Activated naive CD8-positive, alpha-beta T cell treated with anti-CD3 and anti-CD28 coated beads, Interleukin-2, amount 50 U/mL, for 24 hours (primary cell): ENCODE data around the gene SLC17A2.
A peak's percentile ranks its signal among the peaks of the same experiment; 100 is the strongest.

ENCODE experiments used
- ATAC-seq: fragments of 150-1000 bp; cut with Tn5 transposase; one replicate; pipeline ENCODE4 v1.10.0; 2021
- DNase-seq: peaks from one replicate; pipeline ENCODE4 v3.0.0; 2021
- H3K27ac Mint-ChIP-seq: one replicate; pipeline ENCODE4 v1.8.0; 2021; ENCODE audit warnings: mild to moderate bottlenecking, mixed read lengths
- H3K27me3 Mint-ChIP-seq: one replicate; pipeline ENCODE4 v1.8.0; 2021; ENCODE audit warnings: mixed read lengths
- H3K36me3 Mint-ChIP-seq: one replicate; pipeline ENCODE4 v1.8.0; 2021; ENCODE audit warnings: low read depth, mixed read lengths
- H3K4me1 Mint-ChIP-seq: one replicate; pipeline ENCODE4 v1.8.0; 2021; ENCODE audit warnings: mixed read lengths
- H3K4me3 Mint-ChIP-seq: one replicate; pipeline ENCODE4 v1.8.0; 2021; ENCODE audit warnings: mild to moderate bottlenecking, moderate library complexity, mixed read lengths
- H3K9me3 Mint-ChIP-seq: one replicate; pipeline ENCODE4 v1.8.0; 2021; ENCODE audit warnings: mixed read lengths

The SLC17A2 gene

GRCh38 chr6:25893778-25894177 lies 36.7 kb downstream of the SLC17A2 start:
- H3K27ac Mint-ChIP-seq, result no peak overlapping the region
- ATAC-seq (no peak), DNase-seq (no peak)
- no peak overlapping the region for H3K4me3 Mint-ChIP-seq
- no peaks in the 10 kb centered on the region for H3K9me3 Mint-ChIP-seq
- H3K36me3 Mint-ChIP-seq, result no peaks in the 10 kb centered on the region
- H3K4me1 Mint-ChIP-seq, result no peaks in the 10 kb centered on the region
- no peaks in the 10 kb centered on the region for H3K27me3 Mint-ChIP-seq

- Mint-ChIP-seq H3K4me1 (no peaks in the 10 kb centered on the region), H3K9me3 (no peaks in the 10 kb centered on the region)
- ATAC-seq, result no peak
These were observed 37.6 kb downstream of the SLC17A2 start for GRCh38 chr6:25892877-25893276.

GRCh38 chr6:25889877-25890853 lies 40.3 kb downstream of the SLC17A2 start:
- ATAC-seq, result no peak
- H3K4me1 Mint-ChIP-seq, result no peaks in the 10 kb centered on the region
- no peak overlapping the region for H3K27ac Mint-ChIP-seq
- H3K9me3 Mint-ChIP-seq, result no peaks in the 10 kb centered on the region
- H3K4me3 Mint-ChIP-seq, result no peak overlapping the region
- no peaks in the 10 kb centered on the region for H3K36me3 Mint-ChIP-seq
- H3K27me3 Mint-ChIP-seq, result no peaks in the 10 kb centered on the region
- DNase-seq, result no peak

More at GRCh38 chr6:25892877-25893276, 37.6 kb downstream of the SLC17A2 start:
- Mint-ChIP-seq H3K27me3 (no peaks in the 10 kb centered on the region), H3K36me3 (no peaks in the 10 kb centered on the region), H3K4me3 (no peak overlapping the region), H3K27ac (no peak overlapping the region)
- no peak for DNase-seq

- no peak overlapping the region for H3K27ac Mint-ChIP-seq
- H3K4me3 Mint-ChIP-seq, result no peak overlapping the region
- no peaks in the 10 kb centered on the region for H3K4me1 Mint-ChIP-seq
- ATAC-seq, result no peak
- DNase-seq, result no peak
- H3K36me3 Mint-ChIP-seq, result no peaks in the 10 kb centered on the region
- H3K27me3 Mint-ChIP-seq, result no peaks in the 10 kb centered on the region
- H3K9me3 Mint-ChIP-seq, result no peaks in the 10 kb centered on the region
These were observed 41.9 kb downstream of the SLC17A2 start for GRCh38 chr6:25888626-25889025.

- Mint-ChIP-seq H3K4me3 (no peak overlapping the region), H3K36me3 (no peaks in the 10 kb centered on the region), H3K4me1 (no peaks in the 10 kb centered on the region), H3K27me3 (no peaks in the 10 kb centered on the region), H3K27ac (no peak overlapping the region), H3K9me3 (no peaks in the 10 kb centered on the region)
- ATAC-seq (no peak), DNase-seq (no peak)
These were observed 44.4 kb downstream of the SLC17A2 start for GRCh38 chr6:25886066-25886465.

- DNase-seq, result no peak
- no peak overlapping the region for H3K27ac Mint-ChIP-seq
- no peak for ATAC-seq
- H3K27me3 Mint-ChIP-seq, result no peaks in the 10 kb centered on the region
- no peak overlapping the region for H3K4me3 Mint-ChIP-seq
- no peaks in the 10 kb centered on the region for H3K4me1 Mint-ChIP-seq
- H3K36me3 Mint-ChIP-seq, result no peaks in the 10 kb centered on the region
- no peaks in the 10 kb centered on the region for H3K9me3 Mint-ChIP-seq
These were observed 46.5 kb downstream of the SLC17A2 start for GRCh38 chr6:25883991-25884390.

GRCh38 chr6:25883536-25883935 lies 47.0 kb downstream of the SLC17A2 start:
- no peaks in the 10 kb centered on the region for H3K9me3 Mint-ChIP-seq
- no peak overlapping the region for H3K4me3 Mint-ChIP-seq
- no peak for DNase-seq
- no peaks in the 10 kb centered on the region for H3K4me1 Mint-ChIP-seq
- H3K27ac Mint-ChIP-seq, result no peak overlapping the region
- H3K36me3 Mint-ChIP-seq, result no peaks in the 10 kb centered on the region
- H3K27me3 Mint-ChIP-seq, result peaks cover 3% of the 10 kb centered on the region
- no peak for ATAC-seq

- peak overlapping the region; percentile 58 for H3K4me3 Mint-ChIP-seq
- H3K9me3 Mint-ChIP-seq, result no peaks in the 10 kb centered on the region
- H3K36me3 Mint-ChIP-seq, result no peaks in the 10 kb centered on the region
- no peak overlapping the region for H3K27ac Mint-ChIP-seq
- DNase-seq (peak; percentile 16), ATAC-seq (peak; percentile 57)
- no peaks in the 10 kb centered on the region for H3K4me1 Mint-ChIP-seq
- peaks cover 4% of the 10 kb centered on the region for H3K27me3 Mint-ChIP-seq
These were observed 48.4 kb downstream of the SLC17A2 start for GRCh38 chr6:25882051-25882496.

- no peak for ATAC-seq
- peaks cover 5% of the 10 kb centered on the region for H3K27me3 Mint-ChIP-seq
- H3K36me3 Mint-ChIP-seq, result no peaks in the 10 kb centered on the region
- no peaks in the 10 kb centered on the region for H3K9me3 Mint-ChIP-seq
- no peak overlapping the region for H3K27ac Mint-ChIP-seq
- H3K4me1 Mint-ChIP-seq, result peaks cover 3% of the 10 kb centered on the region
- DNase-seq, result no peak
- no peak overlapping the region for H3K4me3 Mint-ChIP-seq
These were observed 49.9 kb downstream of the SLC17A2 start for GRCh38 chr6:25880601-25881000.

GRCh38 chr6:25878721-25879322 lies 51.7 kb downstream of the SLC17A2 start:
- Mint-ChIP-seq H3K4me1 (peaks cover 14% of the 10 kb centered on the region), H3K4me3 (no peak overlapping the region), H3K27ac (no peak overlapping the region), H3K27me3 (peaks cover 5% of the 10 kb centered on the region), H3K9me3 (no peaks in the 10 kb centered on the region), H3K36me3 (no peaks in the 10 kb centered on the region)
- no peak for ATAC-seq
- no peak for DNase-seq

- ATAC-seq, result no peak
- Mint-ChIP-seq H3K27ac (no peak overlapping the region), H3K36me3 (no peaks in the 10 kb centered on the region), H3K4me1 (peaks cover 21% of the 10 kb centered on the region), H3K27me3 (peaks cover 5% of the 10 kb centered on the region), H3K9me3 (peaks cover 4% of the 10 kb centered on the region), H3K4me3 (no peak overlapping the region)
- no peak for DNase-seq
These were observed 54.4 kb downstream of the SLC17A2 start for GRCh38 chr6:25875926-25876602.

GRCh38 chr6:25875563-25875905 lies 55.0 kb downstream of the SLC17A2 start:
- H3K27ac Mint-ChIP-seq, result no peak overlapping the region

GRCh38 chr6:25874822-25875562 lies 55.5 kb downstream of the SLC17A2 start:
- no peak overlapping the region for H3K27ac Mint-ChIP-seq
- peaks cover 21% of the 10 kb centered on the region for H3K4me1 Mint-ChIP-seq
- ATAC-seq (no peak), DNase-seq (no peak)
- no peak overlapping the region for H3K4me3 Mint-ChIP-seq
- H3K27me3 Mint-ChIP-seq, result peaks cover 5% of the 10 kb centered on the region
- peaks cover 4% of the 10 kb centered on the region for H3K9me3 Mint-ChIP-seq
- no peaks in the 10 kb centered on the region for H3K36me3 Mint-ChIP-seq

More at GRCh38 chr6:25875563-25875905, 55.0 kb downstream of the SLC17A2 start:
- peaks cover 4% of the 10 kb centered on the region for H3K9me3 Mint-ChIP-seq
- no peak for DNase-seq
- peaks cover 21% of the 10 kb centered on the region for H3K4me1 Mint-ChIP-seq
- H3K36me3 Mint-ChIP-seq, result no peaks in the 10 kb centered on the region
- peaks cover 5% of the 10 kb centered on the region for H3K27me3 Mint-ChIP-seq
- no peak for ATAC-seq
- no peak overlapping the region for H3K4me3 Mint-ChIP-seq

GRCh38 chr6:25874118-25874517 lies 56.4 kb downstream of the SLC17A2 start, which contains the start of gene SLC17A3:
TSS of gene SLC17A3 (minus strand) at chr6:25874243. CDS start at chr6:25868387, 5,856 bp downstream.
- DNase-seq, result no peak
- no peak within 1 kb of the TSS for H3K4me3 Mint-ChIP-seq
- H3K27ac Mint-ChIP-seq, result no peak within 1 kb of the TSS
- peaks cover 4% of the 10 kb centered on the region for H3K9me3 Mint-ChIP-seq
- no peaks in the 10 kb centered on the region for H3K36me3 Mint-ChIP-seq
- no peak for ATAC-seq
- H3K4me1 Mint-ChIP-seq, result peaks cover 21% of the 10 kb centered on the region
- H3K27me3 Mint-ChIP-seq, result peaks cover 5% of the 10 kb centered on the region
